CD4-positive, alpha-beta T cell treated with Interleukin-15 for 1 hour (primary cell): ENCODE results near the gene PRL.

Experiments
- DNase-seq: peaks from one replicate; pipeline ENCODE4 v3.0.0-alpha.2; 2020

The PRL gene

DNA sequence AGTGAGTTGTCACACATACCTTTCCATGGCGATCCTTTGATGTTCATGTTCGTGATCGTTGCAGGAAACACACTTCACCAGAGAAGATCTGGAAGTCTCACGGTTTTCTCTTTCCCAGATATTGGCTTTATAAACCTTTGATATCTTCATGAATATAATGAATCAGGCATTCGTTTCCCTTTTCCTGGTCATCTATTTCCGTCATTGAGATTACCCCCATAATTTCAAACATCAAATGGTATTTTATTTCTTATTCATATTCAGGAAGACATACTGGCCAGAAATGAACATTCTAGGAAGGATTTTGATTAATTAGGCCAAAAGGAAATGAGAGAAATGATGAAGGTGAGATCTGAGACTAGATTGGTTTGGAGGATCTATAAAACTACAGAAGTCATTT is at the start of gene PRL:
Gene PRL (minus strand): TSS at position 101 of the 400 bp plus-strand sequence. CDS start 54 bp downstream, at position 47.
- DNase-seq, result no peak

DNA sequence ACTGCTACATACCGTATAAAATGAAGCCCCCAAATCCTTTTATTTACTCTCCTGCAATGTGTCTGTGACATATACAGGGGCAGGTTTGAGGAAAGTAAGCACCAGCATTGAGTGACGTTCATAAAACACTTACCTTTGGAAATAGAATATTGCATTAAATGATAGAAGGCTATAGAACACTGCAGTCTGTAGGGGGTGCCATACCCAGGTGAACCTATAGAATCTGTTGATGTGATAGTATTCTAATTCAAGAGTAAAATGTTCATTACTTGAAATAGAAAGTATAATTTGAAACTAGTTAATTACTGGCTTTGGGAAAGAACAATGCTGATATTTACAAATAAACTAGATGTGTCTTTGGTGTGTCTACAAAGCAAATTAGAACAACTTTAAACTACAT is 47.0 kb upstream of the PRL start:
- DNase-seq, result no peak

- DNase-seq, result no peak
Measured at GRCh38 chr6:22334778-22335177, 37.9 kb upstream of the PRL start.

GRCh38 chr6:22333802-22334201 is 37.0 kb upstream of the PRL start:
- no peak for DNase-seq

DNA sequence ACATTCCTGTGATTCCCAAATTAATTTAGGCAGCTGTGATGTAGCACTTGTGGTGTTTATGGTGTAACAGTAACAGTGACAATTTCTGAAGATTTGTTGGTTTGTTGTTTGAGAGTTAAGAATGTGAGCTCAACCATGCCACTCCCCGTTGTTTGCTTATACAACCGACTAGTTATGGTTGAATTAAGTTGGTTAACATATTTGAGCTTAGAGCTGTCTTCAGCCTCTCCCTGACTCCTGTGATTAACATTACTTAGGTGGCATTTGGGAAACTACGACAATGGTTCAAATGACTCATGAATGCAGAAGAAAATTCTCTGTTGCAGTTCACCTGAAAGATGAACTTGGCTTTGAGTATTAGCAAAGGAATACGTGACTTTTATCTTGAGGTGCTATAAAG is 35.9 kb upstream of the PRL start:
- DNase-seq, result no peak

DNA sequence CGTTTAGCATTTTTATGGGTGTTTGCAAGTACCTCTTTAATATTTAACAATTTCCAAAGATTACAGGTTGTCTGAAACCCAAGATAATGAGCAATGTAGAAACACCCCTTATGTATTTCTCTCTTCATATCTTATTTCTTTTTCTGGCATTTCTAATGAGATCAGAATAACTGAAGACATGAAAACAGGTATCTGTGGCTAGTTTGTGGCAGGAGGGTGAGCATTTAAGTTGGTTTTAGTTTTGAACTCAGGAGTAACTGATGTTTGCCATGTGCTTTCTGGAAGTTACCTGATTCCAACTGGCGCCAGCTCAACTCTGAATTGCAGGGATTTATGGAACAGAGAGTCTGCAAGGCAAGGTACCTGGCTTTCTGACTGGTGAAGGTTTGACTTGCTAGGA is 35.4 kb upstream of the PRL start:
- DNase-seq, result no peak

DNA sequence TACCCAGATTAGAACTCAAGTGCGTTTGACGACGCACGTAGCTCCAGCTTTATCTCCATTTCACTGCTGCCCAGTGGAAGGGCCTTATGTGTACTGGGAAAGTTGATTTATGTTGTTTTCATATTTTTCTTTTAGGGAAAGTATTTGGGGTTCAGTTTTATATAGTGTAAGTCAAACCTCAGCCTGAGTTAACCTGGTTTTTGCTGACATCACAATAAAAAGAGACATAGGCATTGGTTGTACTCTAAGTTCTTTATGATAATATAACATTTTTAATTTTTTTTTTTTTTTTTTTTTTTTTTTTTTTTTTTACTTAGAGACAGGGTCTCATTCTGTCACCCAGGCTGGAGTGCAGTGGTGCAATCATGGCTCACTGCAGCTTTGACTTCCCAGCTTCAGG is 34.1 kb upstream of the PRL start:
- no peak for DNase-seq

GRCh38 chr6:22328474-22328873 is 31.6 kb upstream of the PRL start:
- DNase-seq, result no peak

DNA sequence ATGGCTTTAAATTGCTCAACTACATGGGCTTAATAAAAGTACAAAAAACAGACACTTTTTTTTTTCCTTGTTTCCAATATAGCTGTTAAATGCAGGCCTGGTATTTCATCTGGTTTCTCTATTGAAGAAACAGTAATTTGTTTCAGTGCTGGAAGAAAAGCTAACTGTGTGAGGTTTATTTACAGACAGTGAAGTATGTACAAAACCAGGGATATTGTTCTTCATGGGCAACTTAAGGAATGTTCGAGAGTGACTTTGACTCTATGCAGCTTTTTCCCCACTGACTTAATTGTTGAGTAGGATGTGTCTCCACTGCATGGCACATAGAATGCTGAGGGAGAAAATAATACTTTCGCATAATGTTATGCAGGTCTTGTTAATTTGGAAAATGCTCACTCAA is 31.0 kb upstream of the PRL start:
- no peak for DNase-seq

GRCh38 chr6:22326500-22326899 is 29.7 kb upstream of the PRL start:
- no peak for DNase-seq

DNA sequence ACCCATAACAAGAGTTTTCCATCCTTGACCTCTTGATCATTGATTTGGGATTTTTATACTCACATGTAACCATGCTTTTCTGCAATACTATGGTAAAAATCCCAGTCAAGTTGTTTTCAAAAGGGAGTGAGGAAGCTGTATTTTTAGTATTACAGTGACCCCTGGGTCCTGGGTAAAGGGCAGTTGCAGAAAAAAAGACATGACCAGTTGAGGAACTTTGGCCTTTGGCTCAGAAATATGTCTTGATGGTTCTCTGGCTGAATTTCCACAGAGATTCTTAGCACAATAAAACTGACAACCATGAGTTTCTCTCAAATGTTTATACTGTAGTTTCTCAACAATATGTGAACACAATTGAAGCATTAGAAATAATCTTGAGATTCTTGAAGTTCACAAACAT is 28.6 kb upstream of the PRL start:
- no peak for DNase-seq

GRCh38 chr6:22323848-22324247 is 27.0 kb upstream of the PRL start:
- DNase-seq, result no peak

GRCh38 chr6:22322103-22323030 is 25.5 kb upstream of the PRL start:
- no peak for DNase-seq

- DNase-seq, result no peak
Measured at GRCh38 chr6:22320750-22321149, 23.9 kb upstream of the PRL start.

DNA sequence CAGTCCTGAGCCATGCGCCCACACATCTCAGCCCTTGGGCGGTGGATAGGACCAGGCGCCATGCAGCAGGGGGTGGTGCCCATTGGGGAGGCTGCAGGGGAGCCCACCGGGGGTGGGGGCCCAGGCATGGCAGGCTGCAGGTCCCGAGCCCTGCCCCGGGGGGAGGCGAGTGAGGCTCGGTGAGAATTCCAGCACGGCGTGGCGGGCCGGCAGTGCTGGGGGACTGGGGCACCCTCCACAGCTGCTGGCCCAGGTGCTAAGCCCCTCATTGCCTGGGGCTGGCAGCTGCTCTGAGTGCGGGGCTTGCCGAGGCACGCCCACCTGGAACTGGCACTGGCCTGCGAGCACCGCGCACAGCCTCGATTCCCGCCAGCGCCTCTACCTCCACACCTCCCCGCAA is 21.6 kb upstream of the PRL start:
- no peak for DNase-seq

DNA sequence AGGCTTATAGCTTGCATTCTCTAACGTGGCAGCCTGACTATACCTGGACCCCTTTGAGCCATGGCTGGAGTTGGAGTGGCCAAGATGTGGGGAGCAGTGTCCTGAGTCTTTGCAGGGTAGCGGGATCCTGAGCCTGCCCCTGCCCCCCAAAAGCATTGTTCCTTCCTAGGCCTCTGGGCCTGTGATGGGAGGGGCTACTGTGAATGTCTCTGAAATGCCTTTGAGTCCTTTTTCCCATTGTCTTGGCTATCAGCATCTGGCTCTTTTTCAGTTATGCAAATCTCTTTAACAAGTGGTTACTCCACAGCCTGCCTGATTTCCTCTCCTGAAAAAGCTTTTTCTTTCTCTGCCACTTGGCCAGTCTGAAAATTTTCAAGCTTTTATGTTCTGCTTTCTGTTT is 17.0 kb upstream of the PRL start:
- no peak for DNase-seq

- DNase-seq, result no peak
Measured at GRCh38 chr6:22308939-22309338, 12.1 kb upstream of the PRL start.

DNA sequence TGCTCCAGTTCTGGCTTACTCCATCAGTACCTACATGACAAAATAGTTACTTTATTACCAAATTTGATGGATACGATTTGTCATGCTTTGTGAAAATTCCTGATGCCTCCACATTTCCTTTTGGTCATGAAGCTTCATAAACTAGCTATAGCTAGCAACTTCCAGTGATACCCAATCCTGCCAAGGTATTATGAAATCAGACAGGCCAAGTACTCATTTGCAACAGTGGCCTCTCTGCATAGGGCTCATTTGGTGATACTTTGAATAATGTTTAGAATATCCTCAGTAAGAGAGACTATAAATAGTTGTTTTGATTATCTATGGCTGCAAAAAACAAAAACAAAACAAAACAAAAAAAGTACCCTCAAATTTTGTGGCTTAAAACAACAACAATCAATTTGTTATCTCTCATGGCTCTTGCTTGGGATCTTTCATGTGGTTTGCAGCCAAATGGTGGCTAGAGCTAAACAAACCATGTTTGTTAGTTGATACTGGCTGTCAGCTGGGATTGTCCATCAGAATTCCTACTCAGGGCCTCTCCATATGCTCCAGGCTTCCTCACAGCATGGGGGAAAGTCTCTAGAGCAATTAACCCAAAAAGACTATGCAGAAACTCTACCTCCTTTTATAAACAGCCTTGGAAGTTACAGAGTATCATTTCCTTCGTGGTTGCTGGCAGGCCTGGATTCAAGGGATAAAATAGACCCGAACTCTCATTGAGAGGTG is 10.1 kb upstream of the PRL start:
- DNase-seq, result no peak

- DNase-seq, result no peak
Measured at GRCh38 chr6:22302838-22303237, 6.0 kb upstream of the PRL start.

DNA sequence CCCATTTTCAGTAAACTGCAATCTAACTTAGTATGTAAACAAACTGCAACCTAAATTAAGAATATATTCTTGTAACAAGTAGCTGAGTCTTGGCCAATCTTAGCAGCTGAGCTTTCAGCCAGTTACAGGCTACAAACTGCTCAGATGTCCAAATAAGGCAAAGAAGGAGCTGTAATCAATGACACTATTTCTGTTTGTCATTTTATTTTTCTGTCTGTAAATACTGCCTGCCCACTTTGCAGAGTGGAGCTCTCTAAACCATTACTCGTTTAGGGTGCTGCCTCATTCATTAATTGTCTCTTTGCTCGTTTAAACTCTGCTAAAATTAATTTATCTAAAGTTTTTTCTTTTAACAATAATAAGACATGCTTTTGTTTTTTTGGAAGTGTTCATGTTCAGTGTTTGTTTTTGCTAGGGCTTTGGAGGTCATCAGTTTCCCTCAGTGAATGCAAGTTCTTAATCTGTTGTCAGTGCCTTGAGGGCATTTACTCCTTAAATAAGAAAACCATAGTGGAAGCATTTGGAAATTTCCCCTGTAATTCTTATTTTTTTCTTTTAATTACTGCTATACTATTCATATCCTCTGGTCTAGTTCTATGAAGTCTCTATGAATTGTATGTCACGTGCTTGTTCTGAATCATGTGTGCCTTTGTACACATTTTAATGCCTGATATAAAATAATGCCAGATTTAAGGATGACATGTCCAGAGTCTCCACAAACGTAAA is 3.6 kb upstream of the PRL start:
- DNase-seq, result no peak

DNA sequence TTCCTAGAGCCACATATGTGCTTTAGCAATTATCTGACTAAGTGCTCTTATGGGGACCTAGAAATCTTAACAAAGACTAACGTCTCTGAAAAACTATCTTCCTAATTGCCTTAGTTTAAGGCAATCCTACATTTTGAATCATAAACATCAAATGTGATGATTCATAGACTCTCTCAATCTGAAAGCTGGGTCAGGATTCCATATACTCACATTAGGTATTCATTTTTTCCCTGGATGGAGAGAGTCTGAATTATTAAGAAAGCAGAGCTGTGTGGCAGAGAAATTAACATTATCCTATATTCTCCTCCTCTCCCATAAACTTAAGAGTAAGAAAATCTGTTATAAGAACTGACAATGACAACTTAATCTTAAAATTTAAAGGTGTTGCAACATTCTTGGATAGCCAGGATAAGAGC is 1.6 kb upstream of the PRL start:
- DNase-seq, result no peak

GRCh38 chr6:22296067-22296466 is 769 bp downstream of the PRL start:
- DNase-seq, result no peak

- DNase-seq, result no peak
Measured at GRCh38 chr6:22295145-22295544, 1.7 kb downstream of the PRL start.

- DNase-seq, result no peak
Measured at GRCh38 chr6:22294301-22294700, 2.5 kb downstream of the PRL start.
